ENCODE measurements around the gene RBM25. TPM values are rescaled to one million over a fixed set of nuclear protein-coding genes. Genes with fewer than 3 reads are reported as not detected.

Gene RBM25
- total and polyA plus RNA-seq, 8 donors: 52.7 to 269 (median 190) TPM

DNA sequence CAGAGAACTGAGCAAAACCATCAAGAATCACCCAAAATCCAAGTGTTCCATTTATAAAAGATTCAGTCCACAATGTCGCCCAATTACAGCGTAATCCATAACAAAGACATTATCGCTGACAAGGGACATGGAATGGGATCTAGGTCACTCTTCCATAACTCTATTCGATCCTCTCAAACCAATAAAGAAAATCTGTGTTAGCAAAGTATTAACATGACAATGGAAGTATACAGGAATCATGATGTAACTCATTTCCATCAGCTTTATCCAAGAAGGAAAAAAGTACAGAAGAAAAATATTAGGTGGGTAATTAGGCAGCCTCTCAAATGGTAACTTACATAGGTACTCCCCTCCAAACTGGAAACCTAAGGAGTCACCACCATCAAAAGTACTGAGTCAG, 36.3 kb upstream of the RBM25 start:
- ATAC-seq: no peak
- H3K4me1 ChIP-seq: peaks cover 4 to 43% of the 10 kb centered on the region in 2 donors
- H3K27me3 ChIP-seq: no peaks in the 10 kb centered on the region
- peaks cover 0 to 60% of the 10 kb centered on the region in 2 donors for H3K36me3 ChIP-seq
- no peak overlapping the region for H3K27ac ChIP-seq
- H3K9me3 ChIP-seq: no peaks in the 10 kb centered on the region
- TF ChIP-seq, protein P1, sequence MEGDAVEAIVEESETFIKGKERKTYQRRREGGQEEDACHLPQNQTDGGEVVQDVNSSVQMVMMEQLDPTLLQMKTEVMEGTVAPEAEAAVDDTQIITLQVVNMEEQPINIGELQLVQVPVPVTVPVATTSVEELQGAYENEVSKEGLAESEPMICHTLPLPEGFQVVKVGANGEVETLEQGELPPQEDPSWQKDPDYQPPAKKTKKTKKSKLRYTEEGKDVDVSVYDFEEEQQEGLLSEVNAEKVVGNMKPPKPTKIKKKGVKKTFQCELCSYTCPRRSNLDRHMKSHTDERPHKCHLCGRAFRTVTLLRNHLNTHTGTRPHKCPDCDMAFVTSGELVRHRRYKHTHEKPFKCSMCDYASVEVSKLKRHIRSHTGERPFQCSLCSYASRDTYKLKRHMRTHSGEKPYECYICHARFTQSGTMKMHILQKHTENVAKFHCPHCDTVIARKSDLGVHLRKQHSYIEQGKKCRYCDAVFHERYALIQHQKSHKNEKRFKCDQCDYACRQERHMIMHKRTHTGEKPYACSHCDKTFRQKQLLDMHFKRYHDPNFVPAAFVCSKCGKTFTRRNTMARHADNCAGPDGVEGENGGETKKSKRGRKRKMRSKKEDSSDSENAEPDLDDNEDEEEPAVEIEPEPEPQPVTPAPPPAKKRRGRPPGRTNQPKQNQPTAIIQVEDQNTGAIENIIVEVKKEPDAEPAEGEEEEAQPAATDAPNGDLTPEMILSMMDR (IDR thresholded peaks at IDR 0.05): no peak
- intact Hi-C loops (cut with DNase I): no loop called here
- H3K4me3 ChIP-seq: no peak overlapping the region
- no peak for DNase-seq

DNA sequence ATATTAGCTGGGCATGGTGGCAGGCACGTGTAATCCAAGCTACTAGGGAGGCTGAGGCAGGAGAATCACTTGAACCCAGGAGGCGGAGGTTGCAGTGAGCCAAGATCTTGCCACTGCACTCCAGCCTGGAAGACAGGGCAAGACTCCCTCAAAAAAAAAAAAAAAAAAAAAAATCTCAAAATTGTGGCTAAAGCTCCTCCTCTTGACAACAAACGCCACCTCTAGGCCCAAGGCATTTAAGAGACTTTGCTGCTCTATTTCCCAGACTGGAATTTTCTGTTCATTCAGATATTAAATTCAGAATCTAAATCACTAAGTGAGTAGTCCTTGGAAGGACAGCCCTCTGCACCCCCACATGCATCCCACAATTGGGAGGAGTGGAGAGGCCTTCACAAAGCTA, 32.8 kb upstream of the RBM25 start:
- ATAC-seq: no peak
- no peak for DNase-seq
- no peak overlapping the region for H3K27ac ChIP-seq
- no peaks in the 10 kb centered on the region for H3K9me3 ChIP-seq
- intact Hi-C loops (cut with DNase I): no loop called here
- H3K27me3 ChIP-seq: no peaks in the 10 kb centered on the region
- peaks cover 0 to 32% of the 10 kb centered on the region in 2 donors for H3K36me3 ChIP-seq
- TF ChIP-seq, protein P1 (IDR thresholded peaks at IDR 0.05): no peak
- H3K4me3 ChIP-seq: peak overlapping the region; percentile 58 to 65
- peaks cover 4 to 48% of the 10 kb centered on the region in 2 donors for H3K4me1 ChIP-seq

DNA sequence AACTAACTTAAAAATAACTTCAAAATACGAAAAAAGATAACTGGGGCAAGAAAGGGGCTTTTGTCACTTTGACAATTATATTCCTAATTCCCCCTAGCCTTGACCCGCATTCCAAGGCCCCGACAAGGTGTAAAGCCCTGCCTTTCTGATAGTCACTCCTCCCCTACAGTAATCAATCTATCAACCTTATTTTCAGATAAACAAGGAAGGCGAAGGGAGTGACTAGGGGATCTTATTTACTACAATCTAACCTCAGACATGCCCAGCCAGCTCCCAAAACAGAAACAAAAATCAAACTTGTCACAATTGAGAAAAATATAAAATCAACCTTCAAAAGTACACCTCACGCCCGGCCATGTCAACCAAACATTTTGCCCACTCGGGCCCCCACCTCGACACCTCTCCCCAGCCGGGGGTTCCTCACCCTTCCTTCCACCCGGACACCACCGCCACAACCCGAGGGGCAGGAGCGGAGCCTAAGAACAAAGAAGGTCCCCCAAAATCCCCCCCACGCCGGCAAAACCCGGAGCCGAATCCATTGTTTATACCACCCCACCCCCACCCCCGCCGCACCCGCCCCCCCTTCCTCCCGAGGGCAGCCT, 32.0 kb upstream of the RBM25 start:
- intact Hi-C loops (cut with DNase I): no loop called here
- TF ChIP-seq, protein P1 (IDR thresholded peaks at IDR 0.05): no peak
- peak overlapping the region; percentile 58 to 65 for H3K4me3 ChIP-seq
- peaks cover 4 to 48% of the 10 kb centered on the region in 2 donors for H3K4me1 ChIP-seq
- H3K27ac ChIP-seq: peak overlapping the region; percentile 83 to 87
- H3K9me3 ChIP-seq: no peaks in the 10 kb centered on the region
- DNase-seq: peak in 1 of 4 donors; percentile 1
- H3K36me3 ChIP-seq: peaks cover 0 to 24% of the 10 kb centered on the region in 2 donors
- no peak for ATAC-seq
- no peaks in the 10 kb centered on the region for H3K27me3 ChIP-seq

DNA sequence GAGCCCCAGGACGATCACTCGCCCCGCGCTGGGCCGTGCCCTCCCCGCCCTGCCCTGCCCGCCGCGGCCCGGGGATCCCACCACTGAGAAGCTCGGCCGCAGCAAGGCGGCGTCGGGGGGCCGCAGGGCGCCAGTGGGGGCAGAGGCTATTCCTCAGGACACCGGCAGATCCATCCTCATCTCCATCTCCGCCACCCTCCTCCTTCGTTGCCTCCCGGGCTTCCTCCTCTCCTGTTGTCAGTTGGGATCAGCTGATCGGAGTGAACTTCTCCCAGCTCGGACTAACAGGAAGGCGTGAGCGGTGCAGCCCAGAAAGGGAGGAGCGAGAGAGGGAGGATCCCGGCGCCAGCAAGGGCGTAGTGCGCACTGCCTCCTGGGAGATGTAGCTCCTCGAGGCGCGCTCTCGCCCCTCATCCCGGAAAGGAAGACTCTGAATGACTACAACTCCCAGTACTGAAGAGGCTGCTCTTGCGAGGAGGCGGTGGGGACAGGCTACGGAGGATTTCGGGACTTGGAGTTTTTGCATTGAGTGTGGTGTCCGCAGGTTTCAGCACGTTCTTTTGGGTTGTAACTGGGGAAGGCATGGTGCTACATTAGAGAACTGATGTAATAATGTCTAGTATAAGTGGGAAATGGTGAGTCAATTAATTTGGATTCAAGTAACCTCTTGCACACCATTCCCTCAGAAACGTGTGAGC, 31.3 kb upstream of the RBM25 start, which contains the start of gene ZFYVE1:
TSS of gene ZFYVE1 (minus strand) at position 262 of the 698 bp plus-strand sequence. CDS start 2,598 bp downstream, outside the sequence.
- Histone ChIP-seq H3K9me3 (no peaks in the 10 kb centered on the region), H3K27me3 (no peaks in the 10 kb centered on the region), H3K4me3 (peak within 1 kb of the TSS; percentile 58 to 65), H3K4me1 (peaks cover 4 to 42% of the 10 kb centered on the region in 2 donors), H3K27ac (peak within 1 kb of the TSS; percentile 83 to 87), H3K36me3 (peaks cover 0 to 22% of the 10 kb centered on the region in 2 donors)
- peak; percentile 100 for ATAC-seq
- DNase-seq: peak; percentile 97 to 99 (median 98)
- TF ChIP-seq, protein P1 (IDR thresholded peaks at IDR 0.05): no peak
- intact Hi-C loops (cut with DNase I): no loop called here

DNA sequence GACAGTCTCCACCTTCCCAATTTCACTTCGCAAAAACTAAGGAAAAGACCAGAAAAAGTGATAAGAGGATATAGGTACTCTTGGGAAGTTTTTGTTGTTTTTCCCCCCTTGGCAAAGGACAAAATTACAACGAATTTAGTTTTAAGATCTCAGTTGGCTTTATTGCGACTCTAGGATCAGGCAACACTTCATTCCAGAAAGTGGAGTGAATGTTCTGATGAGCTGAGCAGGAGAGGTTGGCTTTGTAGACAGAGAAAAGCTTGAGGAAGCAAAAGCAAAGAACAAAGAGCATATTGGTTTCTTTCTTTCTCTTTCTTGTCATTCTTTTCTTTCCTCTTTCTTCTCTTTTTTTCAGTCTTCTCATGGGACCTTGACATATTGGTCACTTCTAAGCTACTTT, 30.8 kb upstream of the RBM25 start:
- DNase-seq: peak in 1 of 4 donors; percentile 1
- Histone ChIP-seq H3K27ac (peak overlapping the region in 1 of 2 donors; percentile 83), H3K36me3 (peaks cover 0 to 16% of the 10 kb centered on the region in 2 donors), H3K4me3 (peak overlapping the region; percentile 58 to 65), H3K4me1 (peaks cover 4 to 37% of the 10 kb centered on the region in 2 donors), H3K9me3 (no peaks in the 10 kb centered on the region), H3K27me3 (no peaks in the 10 kb centered on the region)
- no peak for ATAC-seq
- TF ChIP-seq, protein P1 (IDR thresholded peaks at IDR 0.05): no peak
- intact Hi-C loops (cut with DNase I): no loop called here

Measured in left lung (tissue), 10 donors.